ENCODE data around the gene CCDC138. TPM values are rescaled to one million over a fixed set of nuclear protein-coding genes. Genes with fewer than 3 reads are reported as not detected.

The CCDC138 gene
- total and polyA plus RNA-seq, 7 donors = 0.39 to 2.4 (median 1.5) TPM

GRCh38 chr2:108923736-108924579 lies 137.4 kb downstream of the CCDC138 start:
- ATAC-seq (no peak), DNase-seq (no peak)
- TF ChIP-seq CTCF (IDR thresholded peaks at IDR 0.05) = no peak
- Histone ChIP-seq H3K36me3 (ENCODE audit: insufficient read depth in 1 of 2, low read depth in 1 of 2) (no peaks in the 10 kb centered on the region), H3K4me1 (no peaks in the 10 kb centered on the region), H3K4me3 (no peak overlapping the region), H3K9me3 (no peaks in the 10 kb centered on the region), H3K27me3 (ENCODE audit: insufficient read depth in 3 of 3, low read length in 2 of 3) (no peaks in the 10 kb centered on the region), H3K27ac (no peak overlapping the region)
- intact Hi-C loops (cut with DNase I) = no loop called here
- WGBS, 3 donors = 55 to 64% (median 62%) methylated on average over 13 of the region's 13 CpGs

- TF ChIP-seq CTCF (IDR thresholded peaks at IDR 0.05) = no peak
- Histone ChIP-seq H3K36me3 (ENCODE audit: insufficient read depth in 1 of 2, low read depth in 1 of 2) (no peaks in the 10 kb centered on the region), H3K27me3 (ENCODE audit: insufficient read depth in 3 of 3, low read length in 2 of 3) (no peaks in the 10 kb centered on the region), H3K27ac (no peak overlapping the region), H3K4me1 (no peaks in the 10 kb centered on the region), H3K9me3 (no peaks in the 10 kb centered on the region), H3K4me3 (no peak overlapping the region)
- no peak for DNase-seq
- intact Hi-C loops (cut with DNase I) = loop anchor here in 1 of 2 donors (5.0 kb wide), 1 partner anchor 588 kb away; no protein-coding TSS in a partner anchor
- no peak for ATAC-seq
- 83 to 84% (median 84%) methylated on average over 14 of the region's 14 CpGs for WGBS, 3 donors
These were observed 138.1 kb downstream of the CCDC138 start for GRCh38 chr2:108924580-108925251.

DNA sequence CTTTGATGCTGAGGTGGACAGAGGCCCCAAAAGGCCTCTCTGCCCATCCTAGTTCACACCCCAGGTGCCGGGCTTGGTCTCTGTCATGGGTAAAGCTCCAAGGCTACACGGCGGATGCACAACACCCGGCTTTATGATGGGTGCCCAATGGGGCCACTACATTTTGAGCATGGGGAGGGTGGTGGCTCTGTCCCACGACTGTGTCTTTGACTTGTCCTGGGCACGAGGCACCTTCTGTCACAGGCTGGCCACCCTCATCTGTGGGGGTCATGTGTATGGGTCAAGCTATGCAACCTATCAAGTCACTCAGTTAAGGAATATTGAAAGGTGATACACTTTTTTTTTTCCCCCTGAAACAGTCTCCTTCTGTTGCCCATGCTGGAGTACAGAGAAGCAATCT lies 138.7 kb downstream of the CCDC138 start:
- no peak overlapping the region for H3K27ac ChIP-seq
- no peaks in the 10 kb centered on the region for H3K27me3 ChIP-seq (ENCODE audit: insufficient read depth in 3 of 3, low read length in 2 of 3)
- no peak for TF ChIP-seq CTCF (IDR thresholded peaks at IDR 0.05)
- no peak overlapping the region for H3K4me3 ChIP-seq
- WGBS, 3 donors = 87 to 96% (median 94%) methylated on average over 6 of the region's 6 CpGs
- ATAC-seq (no peak), DNase-seq (no peak)
- no peaks in the 10 kb centered on the region for H3K9me3 ChIP-seq
- intact Hi-C loops (cut with DNase I) = loop anchor here in 1 of 2 donors (5.0 kb wide), 1 partner anchor 587 kb away; no protein-coding TSS in a partner anchor
- H3K4me1 ChIP-seq = no peaks in the 10 kb centered on the region
- H3K36me3 ChIP-seq (ENCODE audit: insufficient read depth in 1 of 2, low read depth in 1 of 2) = no peaks in the 10 kb centered on the region

GRCh38 chr2:108925735-108926134 lies 139.2 kb downstream of the CCDC138 start:
- no peak for TF ChIP-seq CTCF (IDR thresholded peaks at IDR 0.05)
- intact Hi-C loops (cut with DNase I) = loop anchor here in 1 of 2 donors (5.0 kb wide), 1 partner anchor 587 kb away; no protein-coding TSS in a partner anchor
- H3K4me3 ChIP-seq = no peak overlapping the region
- H3K4me1 ChIP-seq = no peaks in the 10 kb centered on the region
- H3K27me3 ChIP-seq (ENCODE audit: insufficient read depth in 3 of 3, low read length in 2 of 3) = no peaks in the 10 kb centered on the region
- 67 to 78% (median 77%) methylated on average over 8 of the region's 8 CpGs for WGBS, 3 donors
- H3K27ac ChIP-seq = no peak overlapping the region
- no peak for DNase-seq
- no peaks in the 10 kb centered on the region for H3K9me3 ChIP-seq
- no peaks in the 10 kb centered on the region for H3K36me3 ChIP-seq (ENCODE audit: insufficient read depth in 1 of 2, low read depth in 1 of 2)
- ATAC-seq = no peak

Other genes starting within 250 kb of the CCDC138 start
- gene RANBP2, start 67.3 kb upstream of the CCDC138 start, total RNA-seq = 10 to 100 TPM; 58.5 to 74.3 (median 70.9) TPM
- 10 to 100 TPM; 12.4 to 40.1 (median 13.0) TPM for gene RANBP2, start 67.3 kb upstream of the CCDC138 start, polyA plus RNA-seq
- gene EDAR, start 202.4 kb downstream of the CCDC138 start, total RNA-seq = not detected
- under 1 TPM in 1 of 3 donors, not detected in 2; 0.01 TPM for gene EDAR, start 202.4 kb downstream of the CCDC138 start, polyA plus RNA-seq

All from psoas muscle (tissue), 8 donors.